SK-N-MC (cell line): ENCODE results near the gene SANBR.

Source experiments
- DNase-seq: peaks from one replicate; pipeline ENCODE4 v3.0.0-alpha.2; 2011; ENCODE audit warnings: low read depth, low spot score
- H3K27ac ChIP-seq: fragments of 200-600 bp; sonication (generic); 2 replicates; pipeline ENCODE4 v1.5.1; 2016; ENCODE audit warnings: mixed run types
- H3K36me3 ChIP-seq: fragments of 200-600 bp; sonication (generic); 2 replicates; pipeline ENCODE4 v1.6.1; 2017; ENCODE audit warnings: antibody characterized with exemption, low read length, mixed read lengths; ENCODE audit not compliant: insufficient read depth
- H3K4me3 ChIP-seq: fragments of 200-600 bp; sonication (generic); 2 replicates; pipeline ENCODE4 v1.5.1; 2016
- H3K9ac ChIP-seq: fragments of 200-600 bp; sonication (generic); 2 replicates; pipeline ENCODE4 v1.8.0; 2017; ENCODE audit warnings: mixed run types, mixed read lengths; ENCODE audit not compliant: insufficient read length
- H3K9me3 ChIP-seq: fragments of 200-600 bp; sonication (generic); 2 replicates; pipeline ENCODE4 v1.6.1; 2017; ENCODE audit warnings: low read depth, mild to moderate bottlenecking, antibody characterized with exemption, low read length, moderate library complexity, mixed read lengths
- EZH2 ChIP-seq: fragments of 200-600 bp; sonication (generic); IDR thresholded peaks from one replicate; pipeline ENCODE4 v1.6.1; 2017; ENCODE audit warnings: antibody characterized with exemption
- FOXP2 ChIP-seq: optimal IDR thresholded peaks from 2 replicates; pipeline ENCODE3; 2011; ENCODE audit warnings: mild to moderate bottlenecking, moderate library complexity; ENCODE audit not compliant: insufficient read depth; ENCODE audit errors: extremely low read length, control extremely low read depth
- POLR2AphosphoS5 ChIP-seq: IDR thresholded peaks from 2 replicates; pipeline ENCODE4 v1.6.1; 2012; ENCODE audit warnings: mild to moderate bottlenecking, low read depth, low read length, borderline replicate concordance

SANBR gene

DNA sequence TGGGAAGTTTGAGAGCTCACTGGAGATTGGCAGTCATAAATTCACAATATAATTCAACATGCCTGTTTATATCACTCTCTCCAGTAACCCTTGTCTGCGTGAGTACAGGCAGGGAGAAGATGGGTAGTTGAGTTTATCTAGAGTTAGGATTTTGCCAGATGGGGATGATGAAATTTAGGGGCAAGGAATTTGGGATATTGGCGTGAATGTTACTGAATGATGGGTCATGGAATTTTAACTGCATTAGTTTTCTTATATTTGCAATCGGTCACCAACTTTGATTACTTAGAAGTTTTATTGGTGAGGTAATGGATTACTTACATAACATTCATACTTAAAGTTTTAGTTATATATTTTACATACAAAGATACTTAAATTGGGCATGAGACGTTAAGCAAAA, 35.1 kb downstream of the SANBR start:
- H3K36me3 ChIP-seq, result no peaks in the 10 kb centered on the region; the same call in 1 of the 2 replicates
- H3K27ac ChIP-seq, result no peak overlapping the region
- H3K9me3 ChIP-seq, result no peaks in the 10 kb centered on the region
- H3K9ac ChIP-seq, result no peak overlapping the region
- H3K4me3 ChIP-seq, result no peak overlapping the region
- TF ChIP-seq FOXP2 (no peak), POLR2AphosphoS5 (no peak), EZH2 (no peak)
- DNase-seq, result no peak

DNA sequence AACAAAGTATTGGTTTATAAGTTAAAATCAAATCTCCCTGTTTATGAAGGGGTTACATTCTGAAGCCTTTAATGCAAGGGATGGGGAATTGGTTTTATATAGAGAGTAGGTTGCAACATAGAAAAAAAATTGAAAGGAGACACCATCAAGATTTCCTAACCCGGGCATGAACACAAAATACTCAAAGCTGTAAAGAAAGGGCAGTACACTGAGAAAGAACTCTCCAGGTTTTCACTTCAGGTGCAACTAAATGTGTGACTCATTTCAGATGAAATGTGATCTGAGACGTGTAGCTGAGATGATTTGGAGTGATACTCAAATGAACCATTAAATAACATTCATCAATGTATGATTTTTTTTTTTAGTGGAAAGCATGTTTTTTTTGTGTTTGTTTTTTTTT, 43.6 kb downstream of the SANBR start:
- DNase-seq, result no peak
- Histone ChIP-seq H3K9me3 (no peaks in the 10 kb centered on the region; the same call in 1 of the 2 replicates), H3K27ac (peak overlapping the region; percentile 31; the same call in 1 of the 2 replicates), H3K9ac (no peak overlapping the region), H3K4me3 (no peak overlapping the region), H3K36me3 (0 out of 2 replicates have a peak, but pooled peaks cover 3% of the 10 kb centered on the region)
- TF ChIP-seq POLR2AphosphoS5 (no peak), EZH2 (no peak), FOXP2 (no peak)

DNA sequence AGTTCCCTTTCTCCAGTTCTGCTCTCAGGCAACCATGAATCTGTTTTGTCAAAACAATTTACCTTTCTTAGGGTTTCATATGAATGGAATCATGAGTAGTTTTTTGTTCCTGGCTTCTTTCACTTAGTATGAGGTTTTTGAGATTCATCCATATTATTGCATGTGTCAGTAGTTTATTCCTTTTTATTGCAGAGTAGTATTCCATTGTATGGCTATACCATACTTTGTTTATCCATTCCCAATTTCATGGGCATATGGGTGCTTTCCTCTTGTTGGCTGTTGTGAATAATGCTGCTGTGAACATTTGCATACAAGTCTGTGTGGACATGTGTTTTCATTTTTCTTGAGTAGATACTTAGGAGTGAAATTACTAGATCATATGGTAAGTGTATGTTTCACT, 46.0 kb downstream of the SANBR start:
- 0 out of 2 replicates have a peak, but pooled peaks cover 3% of the 10 kb centered on the region for H3K36me3 ChIP-seq

DNA sequence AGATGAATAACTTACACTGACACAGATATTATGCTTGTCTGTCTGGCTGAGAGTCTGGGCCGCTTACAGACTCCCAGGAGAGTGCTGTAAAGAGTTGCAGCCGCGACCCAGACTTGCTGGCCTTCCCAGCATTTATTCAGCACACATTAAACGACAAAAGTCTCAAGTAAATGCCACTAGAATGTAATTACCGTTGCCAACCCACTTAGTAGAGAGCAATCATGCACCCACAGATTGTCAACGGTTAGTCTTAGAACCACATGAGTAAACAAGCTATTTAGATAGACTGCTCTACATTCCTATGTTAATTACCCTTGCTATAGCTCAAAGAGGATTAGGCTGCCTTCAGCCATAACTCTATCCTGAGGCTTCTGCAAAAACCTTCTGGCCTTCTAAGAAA, 48.5 kb downstream of the SANBR start:
- Histone ChIP-seq H3K9ac (no peak overlapping the region), H3K27ac (no peak overlapping the region; the same call in 1 of the 2 replicates), H3K4me3 (no peak overlapping the region), H3K9me3 (no peaks in the 10 kb centered on the region; the same call in 1 of the 2 replicates), H3K36me3 (peaks cover 9% of the 10 kb centered on the region; the same call in 1 of the 2 replicates)
- no peak for TF ChIP-seq EZH2
- TF ChIP-seq POLR2AphosphoS5, result no peak
- no peak for TF ChIP-seq FOXP2
- no peak for DNase-seq

More for the DNA sequence above, 46.0 kb downstream of the SANBR start:
- no peak overlapping the region for H3K27ac ChIP-seq
- no peak overlapping the region for H3K4me3 ChIP-seq
- no peak for DNase-seq
- no peaks in the 10 kb centered on the region; the same call in 1 of the 2 replicates for H3K9me3 ChIP-seq
- H3K9ac ChIP-seq, result no peak overlapping the region
- TF ChIP-seq FOXP2 (no peak), POLR2AphosphoS5 (no peak), EZH2 (no peak)
